Activated CD8-positive, alpha-beta T cell treated with anti-CD3 and anti-CD28 coated beads, Interleukin-2, amount 10 ng/mL, durations not matched to agents 7 days and 5 days (primary cell): Measurements from ENCODE around the gene ITGB1BP1. TPM values are rescaled to one million over a fixed set of nuclear protein-coding genes. Genes with fewer than 3 reads are reported as not detected.

Experiments
- ATAC-seq: fragments of 150-1000 bp; cut with Tn5 transposase; one replicate; pipeline ENCODE4 v1.10.0; 2021; ENCODE audit warnings: moderate library complexity
- CTCF ChIA-PET: fragments of 350-600 bp; sonication (Branson Sonifier 250); formaldehyde crosslinking; loops from one replicate; lab custom pipeline; 2021; ENCODE audit warnings: antibody characterized with exemption; lab: Charles Lee
- POLR2A ChIA-PET: fragments of 350-600 bp; sonication (Branson Sonifier 250); formaldehyde crosslinking; loops from one replicate; lab custom pipeline; 2021; ENCODE audit warnings: antibody characterized with exemption; lab: Charles Lee
- DNase-seq: peaks from one replicate; pipeline ENCODE4 v3.0.0-alpha.2; 2020
- H3K27ac Mint-ChIP-seq: one replicate; pipeline ENCODE4 v1.8.0; 2021; ENCODE audit warnings: mild to moderate bottlenecking, mixed read lengths
- H3K27me3 Mint-ChIP-seq: one replicate; pipeline ENCODE4 v1.8.0; 2021; ENCODE audit warnings: low read depth, mixed read lengths
- H3K36me3 Mint-ChIP-seq: one replicate; pipeline ENCODE4 v1.8.0; 2021; ENCODE audit warnings: low read depth, mixed read lengths
- H3K4me1 Mint-ChIP-seq: one replicate; pipeline ENCODE4 v1.8.0; 2021; ENCODE audit warnings: low read depth, mixed read lengths
- H3K4me3 Mint-ChIP-seq: one replicate; pipeline ENCODE4 v1.8.0; 2021; ENCODE audit warnings: mild to moderate bottlenecking, mixed read lengths
- H3K9me3 Mint-ChIP-seq: one replicate; pipeline ENCODE4 v1.8.0; 2022; ENCODE audit warnings: mixed read lengths; ENCODE audit not compliant: insufficient read depth
- total RNA-seq, 2 experiments: library from RNA; stranded (reverse); gene quantifications; one replicate each; pipeline ENCODE4 v1.2.3, GENCODE V29; 2021

The ITGB1BP1 gene
- total RNA-seq, 2 experiments from 2014 or later, result 170 to 177 TPM

DNA sequence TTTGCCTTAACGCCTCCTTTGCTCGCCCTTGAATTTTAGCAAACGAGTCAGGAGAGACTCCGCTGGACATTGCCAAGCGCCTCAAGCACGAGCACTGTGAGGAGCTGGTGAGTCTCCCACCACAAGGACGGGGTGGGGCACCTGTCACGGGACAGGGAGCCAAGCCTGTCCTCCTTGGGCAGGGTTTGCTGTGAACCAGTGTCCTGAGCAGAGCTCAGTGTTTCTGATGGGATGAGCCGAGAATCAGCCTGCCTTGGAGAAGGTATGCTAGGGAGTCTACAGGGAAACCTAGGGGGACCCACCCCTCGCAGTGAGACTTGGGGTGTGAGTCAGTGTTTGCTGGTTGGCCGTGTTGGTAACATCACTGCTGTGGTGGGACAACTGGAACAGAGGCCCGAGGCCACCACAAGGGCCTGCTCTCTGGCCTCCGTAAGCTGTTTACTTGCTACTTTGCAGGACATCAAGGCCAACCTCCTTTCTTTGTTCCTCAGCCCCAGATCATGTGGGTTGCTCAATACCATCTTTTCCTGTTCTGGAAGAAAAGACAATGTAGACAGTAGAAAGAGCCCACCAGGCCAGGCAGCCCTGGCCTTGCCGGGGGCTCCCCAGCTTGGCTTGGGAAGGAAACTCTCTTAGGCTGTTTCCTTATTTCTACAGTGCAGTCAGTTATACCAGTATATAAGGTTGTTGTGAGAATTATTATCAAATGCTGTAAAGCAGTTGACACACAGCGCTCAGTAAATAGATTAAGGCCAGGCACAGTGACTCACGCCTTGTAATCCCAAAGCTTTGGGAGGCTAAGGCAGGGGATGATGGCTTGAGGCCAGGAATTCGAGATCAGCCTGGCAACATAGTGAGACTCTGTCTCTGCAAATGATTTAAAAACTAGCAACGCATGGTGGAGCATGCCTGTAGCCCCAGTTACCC, 42.4 kb downstream of the ITGB1BP1 start:
- DNase-seq, result no peak
- CTCF ChIA-PET, result no interaction called here
- Mint-ChIP-seq H3K27ac (no peak overlapping the region), H3K9me3 (no peaks in the 10 kb centered on the region), H3K4me3 (no peak overlapping the region), H3K36me3 (no peaks in the 10 kb centered on the region), H3K4me1 (no peaks in the 10 kb centered on the region), H3K27me3 (peaks cover 2% of the 10 kb centered on the region)
- POLR2A ChIA-PET, result no interaction called here
- no peak for ATAC-seq

DNA sequence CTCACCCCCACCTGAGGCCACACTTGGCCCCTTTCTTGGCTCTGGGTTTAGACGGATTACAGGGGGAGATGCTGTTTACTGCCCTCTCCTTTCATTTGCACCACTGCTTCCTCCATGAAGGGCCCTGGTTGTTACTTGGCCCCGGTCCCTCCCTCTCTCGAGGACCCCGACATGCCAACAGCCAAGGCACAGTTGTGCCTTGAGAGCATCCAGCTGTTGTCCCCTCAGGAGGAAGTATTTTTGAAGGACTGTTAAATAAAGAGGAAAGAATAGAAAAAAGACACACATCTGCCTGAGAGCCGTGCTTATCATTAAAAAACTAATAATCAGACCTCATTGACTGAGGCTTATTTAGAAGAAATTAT, 44.0 kb downstream of the ITGB1BP1 start:
- ChIA-PET CTCF (no interaction called here), POLR2A (no interaction called here)
- Mint-ChIP-seq H3K27ac (no peak overlapping the region), H3K4me3 (no peak overlapping the region), H3K27me3 (no peaks in the 10 kb centered on the region), H3K4me1 (no peaks in the 10 kb centered on the region), H3K9me3 (no peaks in the 10 kb centered on the region), H3K36me3 (no peaks in the 10 kb centered on the region)
- ATAC-seq, result no peak
- DNase-seq, result no peak

DNA sequence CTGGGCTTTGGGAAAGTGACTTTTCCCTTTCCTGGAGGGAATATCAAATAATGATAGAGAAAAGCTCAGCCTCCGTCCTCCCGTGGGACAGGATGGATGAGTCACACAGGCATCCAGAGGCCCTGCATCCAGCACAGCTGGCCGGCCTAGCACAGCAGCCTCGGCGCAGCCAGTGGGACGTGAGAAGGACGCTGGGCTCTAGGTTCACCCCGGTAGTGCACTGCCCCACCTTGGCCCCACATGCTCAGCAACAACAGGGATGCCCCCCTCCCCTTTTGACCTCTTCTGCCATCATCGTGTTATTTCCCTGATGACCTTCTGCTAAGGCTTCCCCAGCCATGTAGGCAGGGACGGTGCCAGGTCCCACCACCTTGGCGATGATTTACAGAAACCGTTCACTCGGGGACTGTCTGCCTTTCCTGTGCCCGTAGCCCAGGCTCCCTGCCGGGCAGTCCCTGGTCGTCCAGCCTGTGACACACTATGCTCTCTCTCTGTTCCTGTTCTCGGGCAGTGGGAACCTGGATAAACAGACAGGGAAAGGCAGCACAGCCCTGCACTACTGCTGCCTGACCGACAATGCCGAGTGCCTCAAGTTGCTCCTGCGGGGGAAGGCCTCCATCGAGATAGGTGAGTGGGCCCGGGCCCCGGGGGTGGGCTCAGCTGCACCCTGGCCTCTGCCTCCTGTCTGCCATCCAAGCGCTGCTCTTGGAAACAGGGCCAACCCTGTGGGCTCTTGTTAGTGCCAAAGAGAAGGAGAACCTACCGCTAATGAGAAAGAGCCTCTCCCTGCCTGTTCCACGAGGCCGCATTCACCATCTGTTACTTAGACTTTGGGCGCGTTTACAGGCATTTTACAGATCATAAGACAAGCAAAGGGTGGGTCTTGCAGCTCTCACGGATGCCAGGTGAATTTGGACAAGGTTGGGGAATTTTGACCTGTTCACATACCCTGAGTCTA, 44.6 kb downstream of the ITGB1BP1 start:
- DNase-seq (no peak), ATAC-seq (no peak)
- Mint-ChIP-seq H3K4me1 (no peaks in the 10 kb centered on the region), H3K36me3 (no peaks in the 10 kb centered on the region), H3K27ac (no peak overlapping the region), H3K27me3 (no peaks in the 10 kb centered on the region), H3K9me3 (no peaks in the 10 kb centered on the region), H3K4me3 (no peak overlapping the region)
- ChIA-PET CTCF (no interaction called here), POLR2A (no interaction called here)

DNA sequence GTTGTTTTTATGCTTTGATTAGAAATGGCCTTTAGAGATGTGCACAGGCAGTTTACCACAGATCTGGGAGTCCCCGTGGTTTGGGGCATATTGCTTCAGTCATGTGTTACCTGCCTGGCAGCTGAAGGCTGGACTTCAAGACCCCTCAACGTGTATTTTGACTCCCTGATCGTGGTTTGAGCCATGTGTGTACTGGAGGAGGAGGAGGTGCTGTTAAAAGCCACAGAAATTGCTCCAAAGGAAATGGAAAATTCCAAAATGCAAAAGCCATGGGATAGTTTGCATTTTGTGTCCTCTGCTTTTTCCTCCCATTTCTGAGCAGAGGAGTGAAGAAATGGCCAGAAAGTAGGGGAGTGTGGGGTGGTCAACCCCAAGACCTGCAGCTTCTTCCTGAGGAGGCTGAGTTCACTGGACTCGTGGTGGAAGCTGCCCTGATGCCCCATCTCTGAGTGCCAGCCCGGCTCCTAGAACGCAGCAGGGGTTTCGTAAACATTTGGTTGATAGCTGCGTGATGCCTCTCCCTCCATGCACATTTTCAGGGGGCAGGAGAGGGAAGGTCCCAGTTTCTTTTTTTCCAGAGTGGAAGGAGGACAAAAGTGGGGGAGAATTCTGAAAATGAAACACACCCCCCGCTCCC, 45.7 kb downstream of the ITGB1BP1 start:
- no peak overlapping the region for H3K4me3 Mint-ChIP-seq
- ChIA-PET POLR2A (no interaction called here), CTCF (no interaction called here)
- H3K9me3 Mint-ChIP-seq, result no peaks in the 10 kb centered on the region
- no peak for DNase-seq
- no peaks in the 10 kb centered on the region for H3K4me1 Mint-ChIP-seq
- ATAC-seq, result no peak
- no peaks in the 10 kb centered on the region for H3K27me3 Mint-ChIP-seq
- H3K27ac Mint-ChIP-seq, result no peak overlapping the region
- no peaks in the 10 kb centered on the region for H3K36me3 Mint-ChIP-seq

DNA sequence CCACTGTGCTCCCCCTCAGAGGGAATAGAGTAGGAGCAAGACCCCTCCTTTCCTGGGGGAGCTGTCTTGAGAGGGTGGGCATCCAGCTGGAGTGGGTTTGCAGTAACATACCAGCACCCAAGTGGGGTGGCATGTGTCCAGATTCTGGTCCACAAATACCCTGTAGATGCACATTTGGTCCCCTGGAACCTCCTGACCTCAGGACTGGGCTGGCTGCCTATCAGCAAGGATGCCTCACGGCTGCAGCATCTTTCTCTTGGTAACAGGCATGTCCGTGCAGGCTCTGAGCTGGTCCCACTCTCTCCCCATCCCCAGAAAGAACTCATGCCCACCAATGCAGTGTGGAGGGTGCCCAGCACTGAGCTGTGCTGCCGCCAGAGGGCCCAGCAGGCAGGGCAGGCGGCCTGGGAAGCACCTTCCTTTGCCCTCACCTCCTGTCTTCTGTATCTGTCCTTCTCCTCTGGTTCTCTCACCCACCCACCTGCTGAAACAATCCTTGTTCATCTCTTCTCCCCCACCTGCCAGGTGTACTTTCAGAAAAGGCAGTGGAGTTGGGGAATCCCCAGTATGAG, 47.4 kb downstream of the ITGB1BP1 start:
- DNase-seq, result no peak
- no peak overlapping the region for H3K27ac Mint-ChIP-seq
- H3K36me3 Mint-ChIP-seq, result no peaks in the 10 kb centered on the region
- ChIA-PET POLR2A (no interaction called here), CTCF (no interaction called here)
- no peaks in the 10 kb centered on the region for H3K4me1 Mint-ChIP-seq
- no peaks in the 10 kb centered on the region for H3K27me3 Mint-ChIP-seq
- ATAC-seq, result no peak
- no peak overlapping the region for H3K4me3 Mint-ChIP-seq
- H3K9me3 Mint-ChIP-seq, result no peaks in the 10 kb centered on the region

DNA sequence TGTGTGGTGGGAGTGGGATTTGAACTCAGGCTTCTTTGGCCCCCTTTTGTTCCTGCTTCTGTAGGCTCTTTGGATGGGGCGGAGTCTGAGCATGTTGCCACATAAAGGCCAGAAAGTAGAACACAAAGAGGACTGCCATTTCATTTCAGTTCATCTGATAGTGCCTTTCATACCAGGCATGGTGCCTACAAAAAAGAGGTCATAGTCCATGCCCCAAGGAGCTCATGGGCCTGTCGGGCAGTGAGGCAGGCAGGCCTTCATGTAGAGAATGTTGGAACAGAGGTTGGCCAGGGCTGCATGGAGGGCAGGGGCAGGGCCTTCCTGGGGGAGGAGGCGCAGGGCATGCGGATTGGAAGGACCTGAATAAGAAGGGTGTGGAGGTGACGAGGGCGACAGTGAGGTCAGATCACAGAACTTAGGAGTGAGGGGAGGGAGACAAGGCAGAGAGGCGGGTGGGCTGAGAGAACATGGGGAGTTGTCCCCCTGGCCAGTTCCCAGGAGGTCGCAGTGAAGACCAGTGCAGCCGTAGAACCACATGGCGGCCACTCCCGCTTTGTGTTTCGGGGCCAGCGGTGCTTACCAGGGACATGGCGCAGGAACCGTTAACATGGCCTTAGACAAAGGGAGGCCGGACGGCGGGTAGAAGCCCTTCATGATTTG, 49.1 kb downstream of the ITGB1BP1 start:
- ATAC-seq (no peak), DNase-seq (no peak)
- CTCF ChIA-PET, result no interaction called here
- Mint-ChIP-seq H3K4me1 (no peaks in the 10 kb centered on the region), H3K9me3 (no peaks in the 10 kb centered on the region), H3K27ac (no peak overlapping the region), H3K36me3 (no peaks in the 10 kb centered on the region), H3K4me3 (no peak overlapping the region), H3K27me3 (no peaks in the 10 kb centered on the region)
- POLR2A ChIA-PET, result no interaction called here

DNA sequence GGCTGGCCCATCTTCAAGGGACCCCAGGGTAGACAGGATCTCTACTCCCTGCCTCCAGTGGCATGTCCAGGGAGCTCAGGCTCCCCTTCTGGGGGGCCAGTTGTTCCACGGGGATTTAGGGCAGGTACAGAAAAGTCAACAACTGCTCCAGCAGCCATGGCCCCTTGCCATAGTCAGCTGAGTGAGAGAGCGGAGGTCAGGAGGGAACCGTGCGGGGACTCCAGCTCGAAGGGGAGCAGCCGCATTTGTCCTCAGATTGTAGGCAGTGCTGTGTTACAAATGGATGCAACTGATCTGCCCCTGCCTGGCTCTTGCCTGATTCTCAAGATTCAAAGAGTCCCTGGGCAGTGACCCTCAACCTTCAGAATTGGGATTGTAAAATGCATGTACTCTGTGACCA, 49.9 kb downstream of the ITGB1BP1 start:
- no peak for DNase-seq

DNA sequence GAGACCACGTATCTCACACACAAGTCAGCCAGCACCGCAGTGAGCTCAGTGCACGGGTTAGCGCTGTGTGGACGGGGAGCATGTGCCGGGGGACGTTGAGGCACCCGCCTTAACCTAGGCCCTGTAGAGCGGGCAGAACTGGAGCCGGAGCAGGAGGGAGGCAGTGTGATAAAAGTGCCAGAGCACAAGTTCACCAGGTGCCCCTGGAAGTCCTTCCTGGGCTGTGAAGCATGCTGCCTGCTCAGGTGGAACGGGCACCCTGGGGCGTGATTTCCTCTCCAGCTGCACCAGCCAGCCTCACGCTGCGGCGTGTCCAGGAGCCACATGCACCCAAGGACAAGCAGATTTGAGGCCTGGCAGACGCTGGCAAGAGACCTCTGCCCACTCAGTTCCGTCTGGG, 50.3 kb downstream of the ITGB1BP1 start:
- ATAC-seq (no peak), DNase-seq (no peak)
- Mint-ChIP-seq H3K4me3 (no peak overlapping the region), H3K36me3 (no peaks in the 10 kb centered on the region), H3K9me3 (no peaks in the 10 kb centered on the region), H3K27me3 (no peaks in the 10 kb centered on the region), H3K27ac (no peak overlapping the region), H3K4me1 (no peaks in the 10 kb centered on the region)
- ChIA-PET CTCF (no interaction called here), POLR2A (no interaction called here)

More for the DNA sequence above, 49.9 kb downstream of the ITGB1BP1 start:
- Mint-ChIP-seq H3K4me3 (no peak overlapping the region), H3K9me3 (no peaks in the 10 kb centered on the region), H3K27ac (no peak overlapping the region), H3K4me1 (no peaks in the 10 kb centered on the region), H3K36me3 (no peaks in the 10 kb centered on the region), H3K27me3 (no peaks in the 10 kb centered on the region)
- no peak for ATAC-seq
- ChIA-PET CTCF (no interaction called here), POLR2A (no interaction called here)

DNA sequence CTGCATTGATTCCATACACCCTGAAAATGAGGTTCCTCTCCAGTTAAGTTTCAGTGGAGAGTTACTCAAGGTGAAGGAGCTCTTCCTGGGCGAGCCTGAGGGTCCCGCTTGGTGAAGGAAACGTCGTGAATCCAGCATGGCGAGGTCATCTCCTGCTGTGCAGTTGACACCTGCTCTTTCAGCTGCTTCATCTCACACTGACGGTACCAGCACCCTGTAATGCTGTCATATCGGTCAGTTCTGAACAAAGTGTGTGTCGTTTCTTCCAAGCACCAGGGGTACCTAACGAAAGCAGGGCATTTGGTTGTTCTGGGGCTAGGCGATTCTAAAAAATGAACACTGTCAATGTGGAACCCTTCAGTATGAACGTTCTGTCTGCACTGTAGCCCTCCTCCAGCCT, 52.6 kb downstream of the ITGB1BP1 start:
- no peak for ATAC-seq
- no peak overlapping the region for H3K27ac Mint-ChIP-seq
- no peak overlapping the region for H3K4me3 Mint-ChIP-seq
- no peak for DNase-seq
- no peaks in the 10 kb centered on the region for H3K9me3 Mint-ChIP-seq
- H3K36me3 Mint-ChIP-seq, result no peaks in the 10 kb centered on the region
- no peaks in the 10 kb centered on the region for H3K27me3 Mint-ChIP-seq
- POLR2A ChIA-PET, result no interaction called here
- H3K4me1 Mint-ChIP-seq, result no peaks in the 10 kb centered on the region
- CTCF ChIA-PET, result interaction anchor here (1.0 kb wide), 1 partner anchor 231 kb away, joined by 3 read pairs; no protein-coding TSS in a partner anchor

DNA sequence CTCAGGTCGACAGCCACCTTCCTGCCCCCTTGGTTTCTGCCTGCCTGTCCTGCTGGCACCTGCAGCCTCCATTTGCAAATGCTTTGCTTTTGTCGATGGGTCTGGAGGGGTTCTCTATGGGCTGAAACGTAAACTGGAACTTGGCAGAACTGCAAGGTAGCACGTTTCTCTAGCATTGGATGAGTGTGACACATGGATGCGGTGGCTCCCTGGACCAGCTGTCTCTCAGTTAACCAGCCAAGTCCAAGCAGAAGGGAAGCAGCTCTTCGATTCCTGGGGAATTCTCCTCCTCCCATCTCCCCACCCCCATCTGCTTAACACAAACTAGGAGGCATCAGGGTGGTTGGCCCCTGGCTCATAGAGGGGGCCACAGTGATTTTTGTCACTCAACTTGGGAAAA, 57.3 kb downstream of the ITGB1BP1 start:
- ChIA-PET POLR2A (no interaction called here), CTCF (no interaction called here)
- DNase-seq, result no peak
- Mint-ChIP-seq H3K4me3 (no peak overlapping the region), H3K27me3 (peaks cover 14% of the 10 kb centered on the region), H3K9me3 (no peaks in the 10 kb centered on the region), H3K36me3 (no peaks in the 10 kb centered on the region), H3K4me1 (no peaks in the 10 kb centered on the region), H3K27ac (no peak overlapping the region)
- ATAC-seq, result no peak

DNA sequence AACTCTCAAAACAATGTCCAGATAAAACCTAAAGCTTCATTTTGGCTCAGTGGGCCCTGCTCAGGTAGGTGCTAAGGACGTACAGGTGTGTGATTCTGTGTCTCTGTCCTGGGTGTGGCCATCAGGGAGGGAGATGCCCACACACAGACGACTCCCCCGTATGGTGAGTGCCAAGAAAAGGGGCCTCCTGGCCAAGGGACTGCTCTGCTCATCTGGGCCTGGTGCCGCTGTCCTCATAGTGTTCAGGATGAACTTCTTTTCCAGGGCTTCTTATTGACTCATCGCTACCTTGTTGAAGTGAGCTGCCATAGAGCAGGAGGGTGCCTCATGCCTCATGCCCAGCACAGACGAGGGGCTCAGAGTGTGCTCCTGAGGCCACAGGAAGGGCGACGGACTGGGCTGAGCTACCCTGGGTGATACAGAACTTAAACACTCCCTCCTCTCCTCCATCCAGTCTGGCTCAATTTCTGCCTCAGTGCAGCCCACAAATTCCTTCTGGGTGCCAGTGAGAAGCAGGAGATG, 57.8 kb downstream of the ITGB1BP1 start:
- CTCF ChIA-PET, result no interaction called here
- H3K36me3 Mint-ChIP-seq, result no peaks in the 10 kb centered on the region
- H3K4me1 Mint-ChIP-seq, result no peaks in the 10 kb centered on the region
- DNase-seq (no peak), ATAC-seq (no peak)
- POLR2A ChIA-PET, result no interaction called here
- H3K9me3 Mint-ChIP-seq, result no peaks in the 10 kb centered on the region
- H3K27ac Mint-ChIP-seq, result no peak overlapping the region
- H3K27me3 Mint-ChIP-seq, result peaks cover 16% of the 10 kb centered on the region
- H3K4me3 Mint-ChIP-seq, result no peak overlapping the region
